ENCODE measurements around the gene FHAD1. TPM values are rescaled to one million over a fixed set of nuclear protein-coding genes. Genes with fewer than 3 reads are reported as not detected.

FHAD1 gene
- total and polyA plus RNA-seq, 10 of the 15 experiments (the other 5 are each of a cell fraction or from before 2014, with no cell fraction given): 0.09 to 1.0 (median 0.32) TPM; not detected in 2

DNA sequence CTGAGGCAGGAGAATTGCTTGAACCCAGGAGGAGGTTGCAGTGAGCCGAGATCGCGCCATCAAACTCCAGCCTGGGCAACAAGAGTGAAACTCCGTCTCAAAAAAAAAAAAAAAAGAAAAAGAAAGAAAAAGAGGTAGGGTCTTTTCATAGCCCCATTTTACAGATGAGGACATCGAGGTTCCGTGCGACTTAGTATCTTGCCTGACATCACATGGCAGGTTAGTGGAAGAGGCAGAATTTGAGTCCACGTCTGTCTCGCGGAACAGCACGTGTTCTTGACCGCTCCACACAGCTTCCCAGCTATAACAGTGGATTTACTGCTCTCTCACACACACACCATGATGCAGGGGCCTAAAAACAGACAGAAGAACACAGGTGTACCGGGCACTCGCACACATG lies 192.3 kb downstream of the FHAD1 start:
- DNase-seq (ENCODE audit: low read depth, low spot score): no peak
- no peak overlapping the region for H3K4me3 ChIP-seq
- no peak for FAIRE-seq
- SMC1A ChIA-PET (ENCODE audit: uncharacterized antibody, unreplicated experiment): no interaction called here
- in situ Hi-C loops (cut with MboI): no loop called here
- BruUV-seq (replicated peaks): no TSS peak
- 86% methylated on average over 13 of the region's 14 CpGs for WGBS (ENCODE audit: insufficient coverage, insufficient replicate concordance, low lambda C conversion rate, missing lambda C conversion rate)
- CTCF ChIA-PET: interaction anchor here (1.0 kb wide), 1 partner anchor 116 kb away, joined by 4 read pairs; no protein-coding TSS in a partner anchor
- no peaks in the 10 kb centered on the region for H3K4me1 ChIP-seq (ENCODE audit: control insufficient read depth, insufficient read depth, low read length)
- H3K4me2 ChIP-seq (ENCODE audit: control insufficient read depth, insufficient read depth): no peak overlapping the region
- no peak overlapping the region for H2AFZ ChIP-seq (ENCODE audit: control insufficient read depth, low read depth, low read length)
- RAD21 ChIA-PET (ENCODE audit: unreplicated experiment): no interaction called here
- POLR2A ChIA-PET: no interaction called here
- ATAC-seq: no peak
- no peaks in the 10 kb centered on the region for H3K9me3 ChIP-seq (replicated peaks; ENCODE audit: control insufficient read depth, insufficient read depth, low read length)
- H3K27me3 ChIP-seq (replicated peaks in 1 of 2; ENCODE audit: control insufficient read depth in 2 of 2, insufficient read depth in 2 of 2, low read length in 1 of 2): no peaks in the 10 kb centered on the region; a peak in 1 of 4 replicates
- H3K36me3 ChIP-seq (ENCODE audit: control insufficient read depth in 2 of 2, insufficient read depth in 2 of 2, low read length in 1 of 2): no peaks in the 10 kb centered on the region
- H4K20me1 ChIP-seq (ENCODE audit: control insufficient read depth, insufficient read depth): no peaks in the 10 kb centered on the region
- H3K79me2 ChIP-seq (ENCODE audit: control insufficient read depth, insufficient read depth, low read length): no peaks in the 10 kb centered on the region
- intact Hi-C loops (cut with micrococcal nuclease; ENCODE audit: unreplicated experiment): loop anchor here (5.0 kb wide), 1 partner anchor 303 kb away; the partner anchor contains the start of gene TMEM82
- no peak overlapping the region for H3K27ac ChIP-seq (ENCODE audit: control insufficient read depth, insufficient read depth)
- no peak overlapping the region for H3K9ac ChIP-seq (ENCODE audit: control insufficient read depth, insufficient read depth, low read length)
- TF ChIP-seq CHD2 (IDR thresholded peaks at IDR 0.05; ENCODE audit: borderline replicate concordance, low read depth, low read length) (no peak), ZNF207 (IDR thresholded peaks at IDR 0.05; ENCODE audit: borderline replicate concordance) (no peak), POLR2AphosphoS5 (IDR thresholded peaks at IDR 0.05; ENCODE audit: low read length) (no peak), TBL1XR1 (IDR thresholded peaks at IDR 0.05; ENCODE audit: low read depth, low read length) (no peak), HCFC1 (IDR thresholded peaks at IDR 0.05; ENCODE audit: low read length) (no peak), JUND (IDR thresholded peaks at IDR 0.05; ENCODE audit: low read depth, low read length) (no peak), RUNX3 (IDR thresholded peaks at IDR 0.05; ENCODE audit: low read length) (no peak)
- TF ChIP-seq, protein P1, sequence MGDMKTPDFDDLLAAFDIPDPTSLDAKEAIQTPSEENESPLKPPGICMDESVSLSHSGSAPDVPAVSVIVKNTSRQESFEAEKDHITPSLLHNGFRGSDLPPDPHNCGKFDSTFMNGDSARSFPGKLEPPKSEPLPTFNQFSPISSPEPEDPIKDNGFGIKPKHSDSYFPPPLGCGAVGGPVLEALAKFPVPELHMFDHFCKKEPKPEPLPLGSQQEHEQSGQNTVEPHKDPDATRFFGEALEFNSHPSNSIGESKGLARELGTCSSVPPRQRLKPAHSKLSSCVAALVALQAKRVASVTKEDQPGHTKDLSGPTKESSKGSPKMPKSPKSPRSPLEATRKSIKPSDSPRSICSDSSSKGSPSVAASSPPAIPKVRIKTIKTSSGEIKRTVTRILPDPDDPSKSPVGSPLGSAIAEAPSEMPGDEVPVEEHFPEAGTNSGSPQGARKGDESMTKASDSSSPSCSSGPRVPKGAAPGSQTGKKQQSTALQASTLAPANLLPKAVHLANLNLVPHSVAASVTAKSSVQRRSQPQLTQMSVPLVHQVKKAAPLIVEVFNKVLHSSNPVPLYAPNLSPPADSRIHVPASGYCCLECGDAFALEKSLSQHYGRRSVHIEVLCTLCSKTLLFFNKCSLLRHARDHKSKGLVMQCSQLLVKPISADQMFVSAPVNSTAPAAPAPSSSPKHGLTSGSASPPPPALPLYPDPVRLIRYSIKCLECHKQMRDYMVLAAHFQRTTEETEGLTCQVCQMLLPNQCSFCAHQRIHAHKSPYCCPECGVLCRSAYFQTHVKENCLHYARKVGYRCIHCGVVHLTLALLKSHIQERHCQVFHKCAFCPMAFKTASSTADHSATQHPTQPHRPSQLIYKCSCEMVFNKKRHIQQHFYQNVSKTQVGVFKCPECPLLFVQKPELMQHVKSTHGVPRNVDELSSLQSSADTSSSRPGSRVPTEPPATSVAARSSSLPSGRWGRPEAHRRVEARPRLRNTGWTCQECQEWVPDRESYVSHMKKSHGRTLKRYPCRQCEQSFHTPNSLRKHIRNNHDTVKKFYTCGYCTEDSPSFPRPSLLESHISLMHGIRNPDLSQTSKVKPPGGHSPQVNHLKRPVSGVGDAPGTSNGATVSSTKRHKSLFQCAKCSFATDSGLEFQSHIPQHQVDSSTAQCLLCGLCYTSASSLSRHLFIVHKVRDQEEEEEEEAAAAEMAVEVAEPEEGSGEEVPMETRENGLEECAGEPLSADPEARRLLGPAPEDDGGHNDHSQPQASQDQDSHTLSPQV (IDR thresholded peaks at IDR 0.05): no peak
- TF ChIP-seq, protein P2, sequence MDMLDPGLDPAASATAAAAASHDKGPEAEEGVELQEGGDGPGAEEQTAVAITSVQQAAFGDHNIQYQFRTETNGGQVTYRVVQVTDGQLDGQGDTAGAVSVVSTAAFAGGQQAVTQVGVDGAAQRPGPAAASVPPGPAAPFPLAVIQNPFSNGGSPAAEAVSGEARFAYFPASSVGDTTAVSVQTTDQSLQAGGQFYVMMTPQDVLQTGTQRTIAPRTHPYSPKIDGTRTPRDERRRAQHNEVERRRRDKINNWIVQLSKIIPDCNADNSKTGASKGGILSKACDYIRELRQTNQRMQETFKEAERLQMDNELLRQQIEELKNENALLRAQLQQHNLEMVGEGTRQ (IDR thresholded peaks at IDR 0.05; ENCODE audit: borderline replicate concordance, low read depth, low read length): no peak
- TF ChIP-seq, protein P3, sequence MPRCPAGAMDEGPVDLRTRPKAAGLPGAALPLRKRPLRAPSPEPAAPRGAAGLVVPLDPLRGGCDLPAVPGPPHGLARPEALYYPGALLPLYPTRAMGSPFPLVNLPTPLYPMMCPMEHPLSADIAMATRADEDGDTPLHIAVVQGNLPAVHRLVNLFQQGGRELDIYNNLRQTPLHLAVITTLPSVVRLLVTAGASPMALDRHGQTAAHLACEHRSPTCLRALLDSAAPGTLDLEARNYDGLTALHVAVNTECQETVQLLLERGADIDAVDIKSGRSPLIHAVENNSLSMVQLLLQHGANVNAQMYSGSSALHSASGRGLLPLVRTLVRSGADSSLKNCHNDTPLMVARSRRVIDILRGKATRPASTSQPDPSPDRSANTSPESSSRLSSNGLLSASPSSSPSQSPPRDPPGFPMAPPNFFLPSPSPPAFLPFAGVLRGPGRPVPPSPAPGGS (IDR thresholded peaks at IDR 0.05; ENCODE audit: borderline replicate concordance, insufficient read depth, low read depth, low read length, poor library complexity, severe bottlenecking): no peak
- TF ChIP-seq, protein P4, sequence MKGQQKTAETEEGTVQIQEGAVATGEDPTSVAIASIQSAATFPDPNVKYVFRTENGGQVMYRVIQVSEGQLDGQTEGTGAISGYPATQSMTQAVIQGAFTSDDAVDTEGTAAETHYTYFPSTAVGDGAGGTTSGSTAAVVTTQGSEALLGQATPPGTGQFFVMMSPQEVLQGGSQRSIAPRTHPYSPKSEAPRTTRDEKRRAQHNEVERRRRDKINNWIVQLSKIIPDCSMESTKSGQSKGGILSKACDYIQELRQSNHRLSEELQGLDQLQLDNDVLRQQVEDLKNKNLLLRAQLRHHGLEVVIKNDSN (IDR thresholded peaks at IDR 0.05; ENCODE audit: borderline replicate concordance, extremely low read length, insufficient read depth, low read depth, low read length): no peak
- TF ChIP-seq, protein P5, sequence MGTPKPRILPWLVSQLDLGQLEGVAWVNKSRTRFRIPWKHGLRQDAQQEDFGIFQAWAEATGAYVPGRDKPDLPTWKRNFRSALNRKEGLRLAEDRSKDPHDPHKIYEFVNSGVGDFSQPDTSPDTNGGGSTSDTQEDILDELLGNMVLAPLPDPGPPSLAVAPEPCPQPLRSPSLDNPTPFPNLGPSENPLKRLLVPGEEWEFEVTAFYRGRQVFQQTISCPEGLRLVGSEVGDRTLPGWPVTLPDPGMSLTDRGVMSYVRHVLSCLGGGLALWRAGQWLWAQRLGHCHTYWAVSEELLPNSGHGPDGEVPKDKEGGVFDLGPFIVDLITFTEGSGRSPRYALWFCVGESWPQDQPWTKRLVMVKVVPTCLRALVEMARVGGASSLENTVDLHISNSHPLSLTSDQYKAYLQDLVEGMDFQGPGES (IDR thresholded peaks at IDR 0.05): no peak
- TF ChIP-seq, protein P6, sequence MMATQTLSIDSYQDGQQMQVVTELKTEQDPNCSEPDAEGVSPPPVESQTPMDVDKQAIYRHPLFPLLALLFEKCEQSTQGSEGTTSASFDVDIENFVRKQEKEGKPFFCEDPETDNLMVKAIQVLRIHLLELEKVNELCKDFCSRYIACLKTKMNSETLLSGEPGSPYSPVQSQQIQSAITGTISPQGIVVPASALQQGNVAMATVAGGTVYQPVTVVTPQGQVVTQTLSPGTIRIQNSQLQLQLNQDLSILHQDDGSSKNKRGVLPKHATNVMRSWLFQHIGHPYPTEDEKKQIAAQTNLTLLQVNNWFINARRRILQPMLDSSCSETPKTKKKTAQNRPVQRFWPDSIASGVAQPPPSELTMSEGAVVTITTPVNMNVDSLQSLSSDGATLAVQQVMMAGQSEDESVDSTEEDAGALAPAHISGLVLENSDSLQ (IDR thresholded peaks at IDR 0.05): no peak
- TF ChIP-seq, protein P7, sequence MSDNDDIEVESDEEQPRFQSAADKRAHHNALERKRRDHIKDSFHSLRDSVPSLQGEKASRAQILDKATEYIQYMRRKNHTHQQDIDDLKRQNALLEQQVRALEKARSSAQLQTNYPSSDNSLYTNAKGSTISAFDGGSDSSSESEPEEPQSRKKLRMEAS (IDR thresholded peaks at IDR 0.05; ENCODE audit: low read depth, low read length): no peak
